WTC11 (cell line): ENCODE data around the gene CYLD. TPM values are rescaled to one million over a fixed set of nuclear protein-coding genes. Genes with fewer than 3 reads are reported as not detected.

Source experiments
- ATAC-seq: fragments of 200-7000 bp; cut with Tn5 transposase; 2 replicates; pipeline ENCODE4 v1.10.0; 2021; ENCODE audit warnings: mild to moderate bottlenecking, moderate library complexity
- CTCF ChIA-PET: fragments of 300-600 bp; sonication (Branson Sonifier 250); formaldehyde crosslinking; loops from one replicate; lab custom pipeline; 2021; ENCODE audit warnings: antibody characterized with exemption; lab: Charles Lee
- POLR2A ChIA-PET: fragments of 350-600 bp; sonication (Branson Sonifier 250); formaldehyde crosslinking; loops from one replicate; lab custom pipeline; 2021; ENCODE audit warnings: antibody characterized with exemption; lab: Charles Lee
- DNase-seq: peaks from one replicate; pipeline ENCODE4 v3.0.0; 2021; ENCODE audit warnings: low spot score
- H3K27ac Mint-ChIP-seq: 2 replicates; pipeline ENCODE4 v1.8.0; 2021; ENCODE audit warnings: mixed read lengths
- H3K27me3 Mint-ChIP-seq: 2 replicates; pipeline ENCODE4 v1.8.0; 2021; ENCODE audit warnings: low read depth, mild to moderate bottlenecking, moderate library complexity, mixed read lengths
- H3K36me3 Mint-ChIP-seq: 2 replicates; pipeline ENCODE4 v1.8.0; 2021; ENCODE audit warnings: mixed read lengths
- H3K4me1 Mint-ChIP-seq: 2 replicates; pipeline ENCODE4 v1.8.0; 2022; ENCODE audit warnings: mixed read lengths
- H3K4me3 Mint-ChIP-seq: 2 replicates; pipeline ENCODE4 v1.8.0; 2021; ENCODE audit warnings: mild to moderate bottlenecking, moderate library complexity, mixed read lengths
- H3K9me3 Mint-ChIP-seq: 2 replicates; pipeline ENCODE4 v1.8.0; 2021; ENCODE audit warnings: mixed read lengths
- E2F1 ChIP-seq: sonication (generic); formaldehyde crosslinking; IDR thresholded peaks from 2 replicates; pipeline ENCODE4 v1.8.0; 2022; ENCODE audit warnings: mild to moderate bottlenecking, missing genetic modification reagents
- ERG ChIP-seq: fragments of 250-450 bp; sonication (Bioruptor Pico); IDR thresholded peaks from 2 replicates; pipeline ENCODE4 v1.8.0; 2021; ENCODE audit warnings: mild to moderate bottlenecking
- ESRRA ChIP-seq: sonication (generic); formaldehyde crosslinking; IDR thresholded peaks from 2 replicates; pipeline ENCODE4 v1.8.1; 2022; ENCODE audit warnings: mild to moderate bottlenecking, missing genetic modification reagents, borderline replicate concordance
- FOXJ3 ChIP-seq: sonication (generic); formaldehyde crosslinking; IDR thresholded peaks from 2 replicates; pipeline ENCODE4 v1.9.0; 2021; ENCODE audit warnings: missing genetic modification reagents, mild to moderate bottlenecking, borderline replicate concordance
- FOXP4 ChIP-seq: sonication (generic); formaldehyde crosslinking; IDR thresholded peaks from 2 replicates; pipeline ENCODE4 v1.8.0; 2022; ENCODE audit warnings: mild to moderate bottlenecking, missing genetic modification reagents
- HMGXB4 ChIP-seq: sonication (generic); formaldehyde crosslinking; IDR thresholded peaks from 2 replicates; pipeline ENCODE4 v1.8.1; 2023; ENCODE audit warnings: mild to moderate bottlenecking, moderate library complexity, missing genetic modification reagents
- IRF2 ChIP-seq: sonication (generic); formaldehyde crosslinking; IDR thresholded peaks from 2 replicates; pipeline ENCODE4 v1.8.0; 2022; ENCODE audit warnings: low read depth, missing genetic modification reagents, borderline replicate concordance
- JUN ChIP-seq: sonication (generic); formaldehyde crosslinking; IDR thresholded peaks from 2 replicates; pipeline ENCODE4 v1.8.0; 2023; ENCODE audit warnings: mild to moderate bottlenecking, missing genetic modification reagents
- SMAD3 ChIP-seq: sonication (generic); formaldehyde crosslinking; IDR thresholded peaks from 2 replicates; pipeline ENCODE4 v1.8.0; 2022; ENCODE audit warnings: missing genetic modification reagents, mild to moderate bottlenecking, borderline replicate concordance
- STAT6 ChIP-seq: sonication (generic); formaldehyde crosslinking; conservative IDR thresholded peaks from 2 replicates; pipeline ENCODE4 v1.8.1; 2023; ENCODE audit warnings: mild to moderate bottlenecking, low read depth, missing genetic modification reagents, moderate library complexity
- TEAD4 ChIP-seq: sonication (generic); formaldehyde crosslinking; IDR thresholded peaks from 2 replicates; pipeline ENCODE4 v1.8.0; 2022; ENCODE audit warnings: mild to moderate bottlenecking, missing genetic modification reagents
- TP53 ChIP-seq: sonication (generic); formaldehyde crosslinking; IDR thresholded peaks from 2 replicates; pipeline ENCODE4 v1.8.1; 2023; ENCODE audit warnings: mild to moderate bottlenecking, missing genetic modification reagents
- ZNF396 ChIP-seq: fragments of 250-450 bp; sonication (Bioruptor Pico); IDR thresholded peaks from 2 replicates; pipeline ENCODE4 v1.8.0; 2021; ENCODE audit warnings: mild to moderate bottlenecking, moderate library complexity, borderline replicate concordance
- ZNF423 ChIP-seq: fragments of 250-450 bp; sonication (Bioruptor Pico); IDR thresholded peaks from 2 replicates; pipeline ENCODE4 v2.1.2; 2022; ENCODE audit warnings: mild to moderate bottlenecking, moderate library complexity
- total RNA-seq: library from RNA; stranded (reverse); gene quantifications from 3 replicates; pipeline ENCODE4 v1.2.3, GENCODE V29; 2021
- TF ChIP-seq, protein P1 (sequence below): fragments of 250-450 bp; sonication (Bioruptor Pico); IDR thresholded peaks from 2 replicates; pipeline ENCODE4 v2.1.2; 2022; ENCODE audit warnings: mild to moderate bottlenecking, moderate library complexity
- TF ChIP-seq, protein P2 (sequence below): sonication (generic); formaldehyde crosslinking; IDR thresholded peaks from 2 replicates; pipeline ENCODE4 v1.8.1; 2022; ENCODE audit warnings: missing genetic modification reagents, borderline replicate concordance
- TF ChIP-seq, protein P3 (sequence below): sonication (generic); formaldehyde crosslinking; IDR thresholded peaks from 2 replicates; pipeline ENCODE4 v1.8.1; 2022; ENCODE audit warnings: mild to moderate bottlenecking, missing genetic modification reagents, moderate library complexity, borderline replicate concordance
- TF ChIP-seq, protein P4 (sequence below): sonication (generic); formaldehyde crosslinking; IDR thresholded peaks from 2 replicates; pipeline ENCODE4 v1.8.1; 2023; ENCODE audit warnings: mild to moderate bottlenecking, missing genetic modification reagents, moderate library complexity

The CYLD gene
- total RNA-seq, 1 experiment from 2014 or later, result 10.8 TPM

GRCh38 chr16:50814541-50814940 lies 72.7 kb downstream of the CYLD start:
- Mint-ChIP-seq H3K4me3 (no peak overlapping the region), H3K36me3 (no peaks in the 10 kb centered on the region), H3K27ac (no peak overlapping the region), H3K27me3 (no peaks in the 10 kb centered on the region), H3K4me1 (peaks cover 2% of the 10 kb centered on the region; the same call in 1 of the 2 replicates), H3K9me3 (no peaks in the 10 kb centered on the region)
- ChIA-PET POLR2A (no interaction called here), CTCF (interaction anchor here (6.4 kb wide), 1 partner anchor 8 kb away, joined by 48 read pairs; no protein-coding TSS in a partner anchor)
- ATAC-seq (no peak), DNase-seq (no peak)
- no peak for TF ChIP-seq FOXP4 (CRISPR knock-in tag)
- TF ChIP-seq STAT6 (CRISPR knock-in tag), result no peak
- TF ChIP-seq, protein P1, sequence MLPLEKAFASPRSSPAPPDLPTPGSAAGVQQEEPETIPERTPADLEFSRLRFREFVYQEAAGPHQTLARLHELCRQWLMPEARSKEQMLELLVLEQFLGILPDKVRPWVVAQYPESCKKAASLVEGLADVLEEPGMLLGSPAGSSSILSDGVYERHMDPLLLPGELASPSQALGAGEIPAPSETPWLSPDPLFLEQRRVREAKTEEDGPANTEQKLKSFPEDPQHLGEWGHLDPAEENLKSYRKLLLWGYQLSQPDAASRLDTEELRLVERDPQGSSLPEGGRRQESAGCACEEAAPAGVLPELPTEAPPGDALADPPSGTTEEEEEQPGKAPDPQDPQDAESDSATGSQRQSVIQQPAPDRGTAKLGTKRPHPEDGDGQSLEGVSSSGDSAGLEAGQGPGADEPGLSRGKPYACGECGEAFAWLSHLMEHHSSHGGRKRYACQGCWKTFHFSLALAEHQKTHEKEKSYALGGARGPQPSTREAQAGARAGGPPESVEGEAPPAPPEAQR (CRISPR knock-in tag), result no peak
- TF ChIP-seq, protein P2, sequence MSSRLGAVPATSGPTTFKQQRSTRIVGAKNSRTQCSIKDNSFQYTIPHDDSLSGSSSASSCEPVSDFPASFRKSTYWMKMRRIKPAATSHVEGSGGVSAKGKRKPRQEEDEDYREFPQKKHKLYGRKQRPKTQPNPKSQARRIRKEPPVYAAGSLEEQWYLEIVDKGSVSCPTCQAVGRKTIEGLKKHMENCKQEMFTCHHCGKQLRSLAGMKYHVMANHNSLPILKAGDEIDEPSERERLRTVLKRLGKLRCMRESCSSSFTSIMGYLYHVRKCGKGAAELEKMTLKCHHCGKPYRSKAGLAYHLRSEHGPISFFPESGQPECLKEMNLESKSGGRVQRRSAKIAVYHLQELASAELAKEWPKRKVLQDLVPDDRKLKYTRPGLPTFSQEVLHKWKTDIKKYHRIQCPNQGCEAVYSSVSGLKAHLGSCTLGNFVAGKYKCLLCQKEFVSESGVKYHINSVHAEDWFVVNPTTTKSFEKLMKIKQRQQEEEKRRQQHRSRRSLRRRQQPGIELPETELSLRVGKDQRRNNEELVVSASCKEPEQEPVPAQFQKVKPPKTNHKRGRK (CRISPR knock-in tag), result no peak
- no peak for TF ChIP-seq ZNF423 (CRISPR knock-in tag)
- TF ChIP-seq, protein P3, sequence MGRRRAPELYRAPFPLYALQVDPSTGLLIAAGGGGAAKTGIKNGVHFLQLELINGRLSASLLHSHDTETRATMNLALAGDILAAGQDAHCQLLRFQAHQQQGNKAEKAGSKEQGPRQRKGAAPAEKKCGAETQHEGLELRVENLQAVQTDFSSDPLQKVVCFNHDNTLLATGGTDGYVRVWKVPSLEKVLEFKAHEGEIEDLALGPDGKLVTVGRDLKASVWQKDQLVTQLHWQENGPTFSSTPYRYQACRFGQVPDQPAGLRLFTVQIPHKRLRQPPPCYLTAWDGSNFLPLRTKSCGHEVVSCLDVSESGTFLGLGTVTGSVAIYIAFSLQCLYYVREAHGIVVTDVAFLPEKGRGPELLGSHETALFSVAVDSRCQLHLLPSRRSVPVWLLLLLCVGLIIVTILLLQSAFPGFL, result no peak
- no peak for TF ChIP-seq ESRRA (CRISPR knock-in tag)
- TF ChIP-seq, protein P4, sequence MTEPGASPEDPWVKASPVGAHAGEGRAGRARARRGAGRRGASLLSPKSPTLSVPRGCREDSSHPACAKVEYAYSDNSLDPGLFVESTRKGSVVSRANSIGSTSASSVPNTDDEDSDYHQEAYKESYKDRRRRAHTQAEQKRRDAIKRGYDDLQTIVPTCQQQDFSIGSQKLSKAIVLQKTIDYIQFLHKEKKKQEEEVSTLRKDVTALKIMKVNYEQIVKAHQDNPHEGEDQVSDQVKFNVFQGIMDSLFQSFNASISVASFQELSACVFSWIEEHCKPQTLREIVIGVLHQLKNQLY (CRISPR knock-in tag), result no peak
- TF ChIP-seq E2F1 (CRISPR knock-in tag), result no peak
- no peak for TF ChIP-seq HMGXB4 (CRISPR knock-in tag)
- TF ChIP-seq JUN, result no peak
- TF ChIP-seq FOXJ3 (CRISPR knock-in tag), result no peak
- no peak for TF ChIP-seq TP53
- TF ChIP-seq SMAD3 (CRISPR knock-in tag), result no peak
- TF ChIP-seq ERG (CRISPR knock-in tag), result no peak
- no peak for TF ChIP-seq TEAD4 (CRISPR knock-in tag)
- no peak for TF ChIP-seq ZNF396 (CRISPR knock-in tag)
- TF ChIP-seq IRF2 (CRISPR knock-in tag), result no peak
